H9 (cell line): Measurements from ENCODE around the gene UBE2A. TPM values are rescaled to one million over a fixed set of nuclear protein-coding genes. Genes with fewer than 3 reads are reported as not detected.

Experiments used
- DNase-seq: peaks from one replicate; pipeline ENCODE4 v3.0.0-alpha.2; 2017
- H2AFZ ChIP-seq: one replicate; pipeline ENCODE4 v1.6.1; 2013; ENCODE audit warnings: mild to moderate bottlenecking, low read length, control low read depth, moderate library complexity
- H2AK5ac ChIP-seq: 2 replicates; pipeline ENCODE4 v1.6.1; 2013; ENCODE audit warnings: low read length, control low read depth, mixed read lengths; ENCODE audit not compliant: insufficient read length
- H2BK120ac ChIP-seq: one replicate; pipeline ENCODE4 v1.6.1; 2013; ENCODE audit warnings: low read depth, mild to moderate bottlenecking, low read length, control low read depth, inconsistent platforms; ENCODE audit not compliant: poor library complexity, severe bottlenecking
- H2BK12ac ChIP-seq: 2 replicates; pipeline ENCODE4 v1.6.1; 2013; ENCODE audit warnings: low read length, control low read depth, mixed read lengths, low read depth; ENCODE audit not compliant: insufficient read length
- H2BK15ac ChIP-seq: 2 replicates; pipeline ENCODE4 v1.6.1; 2013; ENCODE audit warnings: low read depth, low read length, control low read depth
- H2BK20ac ChIP-seq: one replicate; pipeline ENCODE4 v1.6.1; 2013; ENCODE audit warnings: low read depth, mild to moderate bottlenecking, low read length, control low read depth, inconsistent platforms; ENCODE audit not compliant: poor library complexity, severe bottlenecking
- H2BK5ac ChIP-seq: 2 replicates; pipeline ENCODE4 v1.6.1; 2013; ENCODE audit warnings: low read length, control low read depth, mixed read lengths; ENCODE audit not compliant: insufficient read length
- H3K14ac ChIP-seq: 2 replicates; pipeline ENCODE4 v1.6.1; 2013; ENCODE audit warnings: low read length, control low read depth; ENCODE audit not compliant: insufficient read depth
- H3K18ac ChIP-seq: 2 replicates; pipeline ENCODE4 v1.6.1; 2013; ENCODE audit warnings: low read depth, mild to moderate bottlenecking, mixed read lengths, low read length, control low read depth; ENCODE audit not compliant: insufficient read length
- H3K23ac ChIP-seq: 2 replicates; pipeline ENCODE4 v1.6.1; 2013; ENCODE audit warnings: low read length, control low read depth, mixed read lengths, low read depth; ENCODE audit not compliant: insufficient read length
- H3K23me2 ChIP-seq: 2 replicates; pipeline ENCODE4 v1.6.1; 2013; ENCODE audit warnings: low read depth, mild to moderate bottlenecking, mixed read lengths, low read length, control low read depth; ENCODE audit not compliant: insufficient read length, poor library complexity, severe bottlenecking
- H3K27ac ChIP-seq: 2 replicates; pipeline ENCODE4 v1.5.1; 2013; ENCODE audit warnings: low read length, control low read depth, mixed read lengths, low read depth; ENCODE audit not compliant: insufficient read length
- H3K27me3 ChIP-seq: 2 replicates; pipeline ENCODE4 v1.6.1; 2013; ENCODE audit warnings: low read length, control low read depth, inconsistent platforms; ENCODE audit not compliant: insufficient read depth
- H3K4ac ChIP-seq: 2 replicates; pipeline ENCODE4 v1.6.1; 2013; ENCODE audit warnings: low read depth, mild to moderate bottlenecking, control low read depth, inconsistent platforms, low read length, moderate library complexity
- H3K4me1 ChIP-seq: 2 replicates; pipeline ENCODE4 v1.6.1; 2013; ENCODE audit warnings: low read length, control low read depth, inconsistent platforms; ENCODE audit not compliant: insufficient read depth
- H3K4me2 ChIP-seq: 2 replicates; pipeline ENCODE4 v1.6.1; 2013; ENCODE audit warnings: low read length, control low read depth, mixed read lengths; ENCODE audit not compliant: insufficient read length, insufficient read depth
- H3K56ac ChIP-seq: 2 replicates; pipeline ENCODE4 v1.6.1; 2013; ENCODE audit warnings: low read depth, mild to moderate bottlenecking, mixed read lengths, low read length, control low read depth; ENCODE audit not compliant: insufficient read length
- H3K79me1 ChIP-seq: 2 replicates; pipeline ENCODE4 v1.6.1; 2013; ENCODE audit warnings: low read depth, mild to moderate bottlenecking, moderate library complexity, low read length, control low read depth, inconsistent platforms; ENCODE audit not compliant: insufficient read depth, poor library complexity, severe bottlenecking
- H3K79me2 ChIP-seq: 2 replicates; pipeline ENCODE4 v1.6.1; 2013; ENCODE audit warnings: low read length, control low read depth, inconsistent platforms; ENCODE audit not compliant: insufficient read depth
- H3K9ac ChIP-seq: 2 replicates; pipeline ENCODE4 v1.6.1; 2013; ENCODE audit warnings: low read length, control low read depth, mixed read lengths; ENCODE audit not compliant: insufficient read length; ENCODE audit errors: extremely low read depth
- H3K9me3 ChIP-seq: one replicate; pipeline ENCODE4 v1.6.1; 2013; ENCODE audit warnings: low read depth, low read length, inconsistent platforms; ENCODE audit not compliant: control insufficient read depth
- H3T11ph ChIP-seq: one replicate; pipeline ENCODE4 v1.6.1; 2013; ENCODE audit warnings: mild to moderate bottlenecking, low read length, control low read depth, inconsistent platforms
- H4K20me1 ChIP-seq: one replicate; pipeline ENCODE4 v1.6.1; 2013; ENCODE audit not compliant: control insufficient read depth, insufficient read length, insufficient read depth
- H4K5ac ChIP-seq: 2 replicates; pipeline ENCODE4 v1.6.1; 2013; ENCODE audit warnings: low read depth, mild to moderate bottlenecking, mixed read lengths, low read length, control low read depth; ENCODE audit not compliant: insufficient read length
- H4K8ac ChIP-seq: replicated peaks from 2 replicates; pipeline ENCODE4 v1.6.1; 2013; ENCODE audit warnings: low read length, control low read depth, mixed read lengths, low read depth; ENCODE audit not compliant: insufficient read length
- H4K91ac ChIP-seq: 2 replicates; pipeline ENCODE4 v1.6.1; 2013; ENCODE audit warnings: low read depth, mild to moderate bottlenecking, moderate library complexity, mixed read lengths, low read length, control low read depth; ENCODE audit not compliant: insufficient read length
- H3K27ac Mint-ChIP-seq, 3 experiments: 2 replicates in 2 of 3; 3 replicates in 1 of 3; pipeline ENCODE4 v1.8.0; 2020 to 2021; ENCODE audit warnings: mixed read lengths in 3 of 3, mild to moderate bottlenecking in 1 of 3, moderate library complexity in 1 of 3
- H3K27me3 Mint-ChIP-seq: 2 replicates; pipeline ENCODE4 v1.8.0; 2021; ENCODE audit warnings: low read depth, mild to moderate bottlenecking, moderate library complexity, mixed read lengths
- H3K36me3 Mint-ChIP-seq, 3 experiments: 2 replicates in 2 of 3; 3 replicates in 1 of 3; pipeline ENCODE4 v1.8.0; 2020 to 2021; ENCODE audit warnings: low read depth in 3 of 3, mixed read lengths in 3 of 3; ENCODE audit not compliant: insufficient read depth in 1 of 3
- H3K4me1 Mint-ChIP-seq, 2 experiments: 2 replicates each; pipeline ENCODE4 v1.8.0; 2020; ENCODE audit warnings: mixed read lengths in 2 of 2
- H3K4me3 Mint-ChIP-seq, 2 experiments: 2 replicates in 1 of 2; 3 replicates in 1 of 2; pipeline ENCODE4 v1.8.0; 2020 to 2021; ENCODE audit warnings: mild to moderate bottlenecking in 2 of 2, mixed read lengths in 2 of 2, moderate library complexity in 1 of 2
- H3K9me3 Mint-ChIP-seq, 2 experiments: 2 replicates in 1 of 2; 3 replicates in 1 of 2; pipeline ENCODE4 v1.8.0; 2020; ENCODE audit warnings: mild to moderate bottlenecking in 2 of 2, mixed read lengths in 2 of 2, moderate library complexity in 1 of 2
- CTCF ChIP-seq: fragments of 200-600 bp; sonication (generic); conservative IDR thresholded peaks from 3 replicates; pipeline ENCODE4 v1.8.0; 2021; ENCODE audit warnings: antibody characterized with exemption, mild to moderate bottlenecking
- WGBS: extraction: QIAGEN DNeasy Blood & Tissue Kit; methylation state at CpG from one replicate; pipeline ENCODE4 v1.1.7; 2013; ENCODE audit warnings: missing lambda C conversion rate, low lambda C conversion rate, mixed read lengths; ENCODE audit not compliant: insufficient read length; ENCODE audit errors: extremely low coverage; 5-methylcytosine and 5-hydroxymethylcytosine counted together
- total RNA-seq: library from RNA; stranded (reverse); gene quantifications from 2 replicates; pipeline ENCODE4 v1.2.1, GENCODE V29; 2021

The UBE2A gene
- total RNA-seq, 1 experiment from 2014 or later, result 54.7 TPM

GRCh38 chrX:119552508-119552907 lies 21.9 kb upstream of the UBE2A start:
- H3K27me3 Mint-ChIP-seq, result no peaks in the 10 kb centered on the region
- no peaks in the 10 kb centered on the region for H3K79me1 ChIP-seq
- peaks cover 21% of the 10 kb centered on the region for H3K9me3 ChIP-seq
- H3K18ac ChIP-seq, result no peak overlapping the region
- H3T11ph ChIP-seq, result no peak overlapping the region
- H3K79me2 ChIP-seq, result no peaks in the 10 kb centered on the region
- no peak overlapping the region for H3K27ac Mint-ChIP-seq
- no peak overlapping the region for H3K14ac ChIP-seq
- peaks cover 61 to 67% of the 10 kb centered on the region in 2 experiments for H3K9me3 Mint-ChIP-seq
- H4K8ac ChIP-seq, result no peak overlapping the region
- no peak overlapping the region for H4K5ac ChIP-seq
- H3K27ac ChIP-seq, result no peak overlapping the region
- no peak overlapping the region for H2BK20ac ChIP-seq
- H2AFZ ChIP-seq, result no peak overlapping the region
- H3K4me3 Mint-ChIP-seq, result no peak overlapping the region
- H3K4ac ChIP-seq, result no peak overlapping the region
- no peak overlapping the region for H2BK12ac ChIP-seq
- H2BK120ac ChIP-seq, result no peak overlapping the region
- H3K4me1 ChIP-seq, result no peaks in the 10 kb centered on the region
- H3K23ac ChIP-seq, result no peak overlapping the region
- no peak overlapping the region for H2AK5ac ChIP-seq
- H3K9ac ChIP-seq, result no peak overlapping the region
- no peak for TF ChIP-seq CTCF
- H4K20me1 ChIP-seq, result no peaks in the 10 kb centered on the region
- DNase-seq, result no peak
- H2BK5ac ChIP-seq, result no peak overlapping the region
- no CpG with 5 or more reads among the region's 3 CpGs for WGBS
- H3K36me3 Mint-ChIP-seq, result peaks cover 0 to 27% (median 8%) of the 10 kb centered on the region in 3 experiments; a peak in 6 of 7 replicates
- H2BK15ac ChIP-seq, result no peak overlapping the region
- no peak overlapping the region for H3K4me2 ChIP-seq
- no peaks in the 10 kb centered on the region for H3K23me2 ChIP-seq
- H3K4me1 Mint-ChIP-seq, result no peaks in the 10 kb centered on the region
- H3K56ac ChIP-seq, result no peak overlapping the region
- H4K91ac ChIP-seq, result no peak overlapping the region
- H3K27me3 ChIP-seq, result no peaks in the 10 kb centered on the region
